Tibial artery (tissue), 4 donors: ENCODE results near the gene LBH.

Source experiments
- DNase-seq, 2 donors: peaks; one replicate each; pipeline ENCODE4 v3.0.0-alpha.2; 2019
- H3K27ac ChIP-seq, 2 donors: fragments of 200-600 bp; sonication (generic) in 1 of 2; 1 replicate in 1 of 2; 2 replicates in 1 of 2; pipeline ENCODE4 v1.5.1; 2018 to 2019; ENCODE audit warnings: mild to moderate bottlenecking in 1 of 2
- H3K27me3 ChIP-seq, 2 donors: fragments of 200-600 bp; sonication (generic) in 1 of 2; one replicate each; pipeline versions ENCODE4 v1.5.1 to v1.6.0; 2016 to 2019
- H3K36me3 ChIP-seq, 3 donors: fragments of 200-600 bp; sonication (generic) in 2 of 3; one replicate each; pipeline ENCODE4 v1.5.1; 2016 to 2019; ENCODE audit warnings: mild to moderate bottlenecking in 2 of 3
- H3K4me1 ChIP-seq, 4 donors: fragments of 200-600 bp; sonication (generic) in 2 of 4; 1 replicate in 3 of 4; 2 replicates in 1 of 4; pipeline ENCODE4 v1.5.1; 2016 to 2019
- H3K4me3 ChIP-seq, 2 donors: fragments of 200-600 bp; sonication (generic) in 1 of 2; 1 replicate in 1 of 2; 2 replicates in 1 of 2; pipeline ENCODE4 v1.5.1; 2018 to 2019; ENCODE audit warnings: mild to moderate bottlenecking in 2 of 2
- H3K9me3 ChIP-seq, 3 donors: fragments of 200-600 bp; sonication (generic) in 1 of 3; one replicate each; pipeline ENCODE4 v1.5.1; 2016 to 2019
- intact Hi-C: fragments of 100-400 bp; cut with DNase I; formaldehyde crosslinking; loops from one replicate; pipeline ENCODE4 v1.15.0; 2023; ENCODE audit warnings: low total_unique reads
- TF ChIP-seq, protein P1 (sequence below), 2 experiments: fragments of 200-600 bp in 1 of 2; fragments of 450-650 bp in 1 of 2; IDR thresholded peaks; one replicate each; pipeline ENCODE4 v1.5.1; 2017 to 2019; ENCODE audit warnings: antibody characterized with exemption in 2 of 2, mild to moderate bottlenecking in 1 of 2, moderate library complexity in 1 of 2

LBH gene

GRCh38 chr2:30206461-30207430, 24.6 kb upstream of the LBH start:
- DNase-seq, result no peak
- TF ChIP-seq, protein P1, sequence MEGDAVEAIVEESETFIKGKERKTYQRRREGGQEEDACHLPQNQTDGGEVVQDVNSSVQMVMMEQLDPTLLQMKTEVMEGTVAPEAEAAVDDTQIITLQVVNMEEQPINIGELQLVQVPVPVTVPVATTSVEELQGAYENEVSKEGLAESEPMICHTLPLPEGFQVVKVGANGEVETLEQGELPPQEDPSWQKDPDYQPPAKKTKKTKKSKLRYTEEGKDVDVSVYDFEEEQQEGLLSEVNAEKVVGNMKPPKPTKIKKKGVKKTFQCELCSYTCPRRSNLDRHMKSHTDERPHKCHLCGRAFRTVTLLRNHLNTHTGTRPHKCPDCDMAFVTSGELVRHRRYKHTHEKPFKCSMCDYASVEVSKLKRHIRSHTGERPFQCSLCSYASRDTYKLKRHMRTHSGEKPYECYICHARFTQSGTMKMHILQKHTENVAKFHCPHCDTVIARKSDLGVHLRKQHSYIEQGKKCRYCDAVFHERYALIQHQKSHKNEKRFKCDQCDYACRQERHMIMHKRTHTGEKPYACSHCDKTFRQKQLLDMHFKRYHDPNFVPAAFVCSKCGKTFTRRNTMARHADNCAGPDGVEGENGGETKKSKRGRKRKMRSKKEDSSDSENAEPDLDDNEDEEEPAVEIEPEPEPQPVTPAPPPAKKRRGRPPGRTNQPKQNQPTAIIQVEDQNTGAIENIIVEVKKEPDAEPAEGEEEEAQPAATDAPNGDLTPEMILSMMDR (IDR thresholded peaks at IDR 0.05), result no peak

GRCh38 chr2:30208453-30208852, 22.9 kb upstream of the LBH start:
- Histone ChIP-seq H3K4me1 (peaks cover 0 to 16% (median 10%) of the 10 kb centered on the region in 4 donors), H3K36me3 (no peaks in the 10 kb centered on the region), H3K4me3 (no peak overlapping the region), H3K27ac (no peak overlapping the region), H3K9me3 (no peaks in the 10 kb centered on the region), H3K27me3 (no peaks in the 10 kb centered on the region)
- intact Hi-C loops, result loop anchor here (2.0 kb wide), 1 partner anchor 498 kb away; no protein-coding TSS in a partner anchor
- DNase-seq, result peak; percentile 45 to 75
- TF ChIP-seq, protein P1 (IDR thresholded peaks at IDR 0.05), result peak; percentile 91 to 94

More at GRCh38 chr2:30206461-30207430, 24.6 kb upstream of the LBH start:
- no peak overlapping the region for H3K4me3 ChIP-seq
- H3K4me1 ChIP-seq, result peaks cover 0 to 22% (median 15%) of the 10 kb centered on the region in 4 donors
- H3K27ac ChIP-seq, result no peak overlapping the region
- intact Hi-C loops, result no loop called here
- H3K36me3 ChIP-seq, result no peaks in the 10 kb centered on the region
- no peaks in the 10 kb centered on the region for H3K27me3 ChIP-seq
- no peaks in the 10 kb centered on the region for H3K9me3 ChIP-seq

DNA sequence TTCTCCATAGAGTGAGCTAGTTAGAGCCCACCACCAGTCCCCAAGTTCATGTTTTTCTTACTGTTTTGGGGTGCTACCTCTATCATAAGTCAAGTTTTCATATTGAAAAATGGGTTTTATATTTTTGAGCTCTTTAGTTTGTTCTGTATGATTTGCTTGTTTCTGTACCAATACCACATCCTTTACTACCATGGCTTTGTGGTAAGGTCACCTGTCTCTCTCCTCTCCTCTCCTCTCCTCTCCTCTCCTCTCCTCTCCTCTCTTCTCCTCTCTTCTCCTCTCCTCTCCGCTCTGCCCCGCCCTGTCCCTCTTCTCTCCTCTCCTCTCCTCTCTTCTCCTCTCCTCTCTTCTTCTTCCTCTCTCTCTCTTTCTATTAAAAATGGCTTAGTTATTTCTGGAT, 22.1 kb upstream of the LBH start:
- TF ChIP-seq, protein P1 (IDR thresholded peaks at IDR 0.05), result no peak
- H3K36me3 ChIP-seq, result no peaks in the 10 kb centered on the region
- H3K27me3 ChIP-seq, result no peaks in the 10 kb centered on the region
- intact Hi-C loops, result loop anchor here (2.0 kb wide), 1 partner anchor 498 kb away; no protein-coding TSS in a partner anchor
- no peaks in the 10 kb centered on the region for H3K9me3 ChIP-seq
- no peak overlapping the region for H3K4me3 ChIP-seq
- peaks cover 0 to 16% (median 10%) of the 10 kb centered on the region in 4 donors for H3K4me1 ChIP-seq
- no peak for DNase-seq
- H3K27ac ChIP-seq, result no peak overlapping the region

DNA sequence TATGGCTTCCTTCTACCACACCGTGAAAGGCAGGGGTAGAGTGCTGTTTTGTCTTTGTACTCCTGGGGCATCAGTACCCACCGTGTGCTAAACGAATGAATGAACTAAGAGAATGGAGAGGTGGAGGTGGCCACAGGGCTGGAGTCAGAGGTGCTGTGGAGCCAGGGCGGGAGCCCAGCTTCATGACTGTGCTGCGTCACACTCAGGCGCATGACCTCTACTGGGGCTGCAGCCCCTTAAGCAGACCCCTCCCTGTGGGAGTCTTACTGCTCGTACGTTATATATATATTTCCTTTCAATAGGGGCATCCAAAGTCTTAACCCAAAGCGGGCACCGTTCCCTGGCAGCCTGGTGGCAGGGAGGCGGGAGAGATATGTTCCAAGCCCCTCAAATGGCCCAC, 18.0 kb upstream of the LBH start:
- TF ChIP-seq, protein P1 (IDR thresholded peaks at IDR 0.05), result no peak
- Histone ChIP-seq H3K4me1 (peaks cover 0 to 22% (median 16%) of the 10 kb centered on the region in 4 donors), H3K36me3 (no peaks in the 10 kb centered on the region), H3K27ac (no peak overlapping the region), H3K4me3 (no peak overlapping the region), H3K27me3 (no peaks in the 10 kb centered on the region), H3K9me3 (no peaks in the 10 kb centered on the region)
- DNase-seq, result no peak
- intact Hi-C loops, result no loop called here

DNA sequence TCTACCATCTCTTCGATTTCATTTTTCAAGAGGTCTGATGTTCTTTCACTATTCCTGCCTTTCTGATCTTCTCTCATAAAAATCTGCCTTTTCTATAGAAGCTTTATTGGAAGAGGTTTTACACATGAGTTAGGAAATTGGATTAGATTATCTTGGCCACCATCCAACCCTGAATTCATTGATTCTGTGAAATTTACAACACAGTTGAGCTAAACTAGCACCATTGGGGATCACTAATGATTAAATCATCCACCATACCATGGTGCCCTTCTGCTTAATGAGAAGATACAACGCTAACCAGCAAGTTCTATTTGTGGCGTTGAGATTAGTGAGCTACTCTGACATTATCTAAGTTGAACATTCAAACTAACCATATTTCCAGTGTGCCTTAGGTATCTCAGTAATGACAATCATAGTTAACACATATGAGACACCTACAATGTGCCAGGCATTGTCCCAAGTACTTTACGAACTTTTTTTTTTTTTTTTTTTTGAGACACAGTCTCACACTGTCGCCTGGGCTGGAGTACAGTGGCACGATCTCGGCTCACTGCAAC, 17.3 kb upstream of the LBH start:
- intact Hi-C loops, result no loop called here
- no peaks in the 10 kb centered on the region for H3K36me3 ChIP-seq
- no peaks in the 10 kb centered on the region for H3K27me3 ChIP-seq
- H3K4me1 ChIP-seq, result peaks cover 0 to 26% (median 16%) of the 10 kb centered on the region in 4 donors
- H3K4me3 ChIP-seq, result no peak overlapping the region
- TF ChIP-seq, protein P1 (IDR thresholded peaks at IDR 0.05), result no peak
- H3K27ac ChIP-seq, result no peak overlapping the region
- no peaks in the 10 kb centered on the region for H3K9me3 ChIP-seq
- DNase-seq, result no peak
